GM12891 (cell line): Measurements from ENCODE around the gene SUZ12.
"Not testable (repeated sequence)": the region's sequence is repeated elsewhere in the genome, so short reads cannot be mapped to it uniquely, and the experiment has no call there.

Experiments
- POLR2A ChIP-seq: IDR thresholded peaks from 2 replicates; pipeline ENCODE4 v1.6.1; 2011; ENCODE audit warnings: low read depth, low read length, control low read depth
- TAF1 ChIP-seq: IDR thresholded peaks from 2 replicates; pipeline ENCODE4 v1.6.1; 2011; ENCODE audit warnings: low read depth, low read length, control low read depth

- not testable (repeated sequence) for TF ChIP-seq POLR2A, TAF1
Measured at GRCh38 chr17:31937926-31938641, 1.3 kb downstream of the SUZ12 start.
